ENCODE measurements around the gene ABHD10. TPM values are rescaled to one million over a fixed set of nuclear protein-coding genes. Genes with fewer than 3 reads are reported as not detected.

Gene ABHD10
- total RNA-seq, 4 donors from 2014 or later, result 40.8 to 54.9 (median 50.6) TPM

DNA sequence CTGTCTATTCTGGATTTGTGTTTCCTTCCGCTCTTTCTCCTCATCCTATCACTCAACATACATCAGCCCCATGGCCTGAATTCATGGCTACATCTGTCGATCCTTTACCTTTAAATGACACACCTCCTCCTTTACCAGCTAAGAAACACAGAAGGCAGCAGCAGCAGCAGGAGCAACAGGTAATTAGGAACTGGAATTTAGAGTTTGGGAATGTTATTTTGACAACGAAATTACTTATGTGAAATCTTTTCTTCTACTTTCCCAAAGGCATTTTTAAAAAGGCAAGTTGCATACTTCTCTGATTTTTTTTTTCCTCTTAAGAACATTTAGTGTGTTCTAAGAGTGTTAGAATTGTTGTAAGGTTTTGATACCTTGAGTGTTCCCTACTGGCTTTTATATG, 29.1 kb upstream of the ABHD10 start:
- no peaks in the 10 kb centered on the region for H3K36me3 ChIP-seq
- intact Hi-C loops (cut with DNase I), result no loop called here
- H3K4me1 ChIP-seq, result peaks cover 0 to 3% of the 10 kb centered on the region in 2 donors
- no peak overlapping the region for H3K4me3 ChIP-seq (replicated peaks in 1 of 3)
- no peaks in the 10 kb centered on the region for H3K9me3 ChIP-seq
- 63% methylated on average over 3 of the region's 3 CpGs for WGBS, 2 donors
- no peaks in the 10 kb centered on the region for H3K27me3 ChIP-seq
- TF ChIP-seq POLR2A (IDR thresholded peaks at IDR 0.05), result no peak
- TF ChIP-seq, protein P1, sequence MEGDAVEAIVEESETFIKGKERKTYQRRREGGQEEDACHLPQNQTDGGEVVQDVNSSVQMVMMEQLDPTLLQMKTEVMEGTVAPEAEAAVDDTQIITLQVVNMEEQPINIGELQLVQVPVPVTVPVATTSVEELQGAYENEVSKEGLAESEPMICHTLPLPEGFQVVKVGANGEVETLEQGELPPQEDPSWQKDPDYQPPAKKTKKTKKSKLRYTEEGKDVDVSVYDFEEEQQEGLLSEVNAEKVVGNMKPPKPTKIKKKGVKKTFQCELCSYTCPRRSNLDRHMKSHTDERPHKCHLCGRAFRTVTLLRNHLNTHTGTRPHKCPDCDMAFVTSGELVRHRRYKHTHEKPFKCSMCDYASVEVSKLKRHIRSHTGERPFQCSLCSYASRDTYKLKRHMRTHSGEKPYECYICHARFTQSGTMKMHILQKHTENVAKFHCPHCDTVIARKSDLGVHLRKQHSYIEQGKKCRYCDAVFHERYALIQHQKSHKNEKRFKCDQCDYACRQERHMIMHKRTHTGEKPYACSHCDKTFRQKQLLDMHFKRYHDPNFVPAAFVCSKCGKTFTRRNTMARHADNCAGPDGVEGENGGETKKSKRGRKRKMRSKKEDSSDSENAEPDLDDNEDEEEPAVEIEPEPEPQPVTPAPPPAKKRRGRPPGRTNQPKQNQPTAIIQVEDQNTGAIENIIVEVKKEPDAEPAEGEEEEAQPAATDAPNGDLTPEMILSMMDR (IDR thresholded peaks at IDR 0.05), result no peak
- H3K27ac ChIP-seq, result no peak overlapping the region
- DNase-seq, result no peak

DNA sequence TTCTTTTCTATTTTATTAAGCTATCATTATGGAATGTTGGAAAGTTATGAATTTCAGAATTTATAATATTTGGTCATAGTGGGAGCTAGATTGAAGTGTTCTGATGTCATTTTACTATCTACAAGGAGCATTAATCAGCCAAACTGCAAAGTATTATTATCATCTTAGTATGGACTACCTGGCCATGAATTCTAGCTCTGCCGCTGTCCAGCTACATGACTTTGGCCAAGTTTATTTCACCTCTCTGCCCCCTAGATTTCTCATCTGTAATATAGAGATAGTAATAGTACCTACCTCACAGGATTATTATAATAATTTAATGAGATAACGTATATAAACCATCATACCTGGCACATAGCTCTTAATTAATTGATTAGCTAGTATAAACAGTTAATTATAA, 27.8 kb upstream of the ABHD10 start:
- DNase-seq, result no peak
- Histone ChIP-seq H3K36me3 (no peaks in the 10 kb centered on the region), H3K4me1 (peaks cover 0 to 3% of the 10 kb centered on the region in 2 donors), H3K27ac (no peak overlapping the region), H3K9me3 (no peaks in the 10 kb centered on the region), H3K4me3 (replicated peaks in 1 of 3) (no peak overlapping the region), H3K27me3 (no peaks in the 10 kb centered on the region)
- TF ChIP-seq, protein P1 (IDR thresholded peaks at IDR 0.05), result no peak
- TF ChIP-seq POLR2A (IDR thresholded peaks at IDR 0.05), result no peak
- intact Hi-C loops (cut with DNase I), result no loop called here
- WGBS, 2 donors, result 90 to 94% methylated on average over 2 of the region's 2 CpGs

DNA sequence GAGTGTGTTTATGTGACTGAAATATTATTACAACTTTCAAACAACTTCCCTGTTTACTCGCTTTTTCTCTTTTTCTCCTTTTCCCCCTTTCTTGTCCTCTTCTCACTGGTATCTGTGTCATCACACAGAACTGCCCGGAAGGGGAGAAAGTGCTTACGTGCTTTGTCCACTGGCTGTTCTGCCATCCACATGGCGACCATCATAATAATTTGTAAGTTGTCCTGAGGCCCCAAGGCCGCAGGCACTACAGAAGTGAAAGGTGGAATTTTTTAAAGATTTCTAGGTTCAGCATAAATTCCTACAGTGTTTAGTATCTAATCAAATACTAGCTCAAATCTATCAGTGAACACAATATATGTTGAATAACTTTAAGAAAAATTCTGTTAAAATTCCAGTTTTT, 26.7 kb upstream of the ABHD10 start:
- H3K36me3 ChIP-seq, result no peaks in the 10 kb centered on the region
- no peak overlapping the region for H3K4me3 ChIP-seq (replicated peaks in 1 of 3)
- H3K27me3 ChIP-seq, result no peaks in the 10 kb centered on the region
- H3K27ac ChIP-seq, result no peak overlapping the region
- DNase-seq, result no peak
- 94 to 97% methylated on average over 5 of the region's 5 CpGs for whole genome bisulfite sequencing, 2 donors
- intact Hi-C loops (cut with DNase I), result no loop called here
- TF ChIP-seq POLR2A (IDR thresholded peaks at IDR 0.05), result no peak
- TF ChIP-seq, protein P1 (IDR thresholded peaks at IDR 0.05), result no peak
- peaks cover 0 to 3% of the 10 kb centered on the region in 2 donors for H3K4me1 ChIP-seq
- no peaks in the 10 kb centered on the region for H3K9me3 ChIP-seq

DNA sequence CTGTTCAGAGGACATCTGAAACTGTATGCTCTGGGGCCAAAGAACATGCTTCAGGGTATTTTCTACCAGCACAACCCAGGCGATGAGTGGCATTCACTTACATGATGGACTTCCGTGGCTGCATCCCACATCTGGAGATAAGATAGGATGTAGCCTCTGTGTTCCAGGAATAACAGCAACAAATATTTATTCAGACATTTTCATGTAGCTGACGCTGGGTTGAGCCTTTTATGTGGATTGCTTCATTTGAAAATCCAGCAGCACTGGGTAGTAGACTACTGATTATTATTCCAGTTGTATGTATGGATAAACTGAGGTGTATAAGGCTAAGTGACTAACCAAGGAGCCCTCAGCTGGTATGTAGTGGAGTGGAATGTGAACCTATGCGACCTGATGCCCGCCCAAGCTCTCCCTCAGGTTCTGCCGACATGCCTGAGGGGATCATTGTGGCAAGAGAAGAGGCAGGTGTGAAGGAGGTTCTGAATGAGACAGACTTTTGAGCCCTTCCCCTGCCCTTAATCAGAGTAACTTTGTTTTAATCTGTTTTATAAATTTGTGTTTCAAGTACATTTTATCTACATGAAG, 25.9 kb upstream of the ABHD10 start:
- 86 to 92% methylated on average over 6 of the region's 6 CpGs for WGBS, 2 donors
- intact Hi-C loops (cut with DNase I), result no loop called here
- Histone ChIP-seq H3K9me3 (no peaks in the 10 kb centered on the region), H3K4me1 (peaks cover 3% of the 10 kb centered on the region in 2 donors), H3K36me3 (no peaks in the 10 kb centered on the region), H3K27ac (no peak overlapping the region), H3K27me3 (no peaks in the 10 kb centered on the region), H3K4me3 (replicated peaks in 1 of 3) (no peak overlapping the region)
- DNase-seq, result no peak
- TF ChIP-seq POLR2A (IDR thresholded peaks at IDR 0.05), result no peak
- TF ChIP-seq, protein P1 (IDR thresholded peaks at IDR 0.05), result no peak

DNA sequence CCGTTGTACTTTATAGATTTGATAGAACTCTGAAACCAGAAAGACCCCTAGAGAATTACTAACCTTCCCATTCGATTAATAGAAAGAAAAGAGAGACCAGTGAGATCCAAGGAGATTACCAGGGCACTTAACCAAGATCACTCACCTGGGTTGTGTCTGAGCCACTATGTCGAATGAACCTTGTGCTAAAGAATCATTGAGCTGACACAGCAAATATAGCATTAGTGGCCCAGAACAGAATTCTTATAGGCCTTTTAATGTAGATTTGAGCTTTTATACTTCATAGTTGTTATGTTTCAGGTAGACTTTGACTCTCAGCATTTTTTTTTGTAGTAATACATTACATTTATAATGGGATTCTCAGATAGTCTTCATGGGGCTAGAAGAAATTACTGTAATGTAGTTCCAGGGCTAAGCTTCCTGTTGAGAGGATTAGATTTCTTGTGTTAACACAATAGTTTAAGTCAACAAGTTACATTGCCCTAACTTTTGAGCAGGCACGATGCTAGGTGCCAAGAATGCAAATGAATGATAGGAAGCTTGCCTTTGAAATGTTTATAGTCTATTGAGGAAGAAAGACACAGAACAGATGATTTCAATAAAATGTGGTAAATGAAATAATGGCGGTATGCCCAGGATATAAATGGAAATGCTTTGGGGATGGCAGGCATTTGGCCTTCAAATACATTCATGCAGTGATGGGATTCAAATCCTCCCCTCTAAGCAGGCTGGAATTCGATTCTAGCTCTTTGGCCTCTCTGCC, 24.4 kb upstream of the ABHD10 start:
- 51 to 67% methylated on average over 6 of the region's 6 CpGs for WGBS, 2 donors
- intact Hi-C loops (cut with DNase I), result no loop called here
- peaks cover 3% of the 10 kb centered on the region in 2 donors for H3K4me1 ChIP-seq
- no peak for DNase-seq
- H3K27ac ChIP-seq, result no peak overlapping the region
- no peaks in the 10 kb centered on the region for H3K9me3 ChIP-seq
- TF ChIP-seq, protein P1 (IDR thresholded peaks at IDR 0.05), result no peak
- TF ChIP-seq POLR2A (IDR thresholded peaks at IDR 0.05), result no peak
- no peaks in the 10 kb centered on the region for H3K27me3 ChIP-seq
- no peak overlapping the region for H3K4me3 ChIP-seq (replicated peaks in 1 of 3)
- no peaks in the 10 kb centered on the region for H3K36me3 ChIP-seq

All from thyroid gland (tissue), 4 donors.